ENCODE data around the gene PSMB10.

DNA sequence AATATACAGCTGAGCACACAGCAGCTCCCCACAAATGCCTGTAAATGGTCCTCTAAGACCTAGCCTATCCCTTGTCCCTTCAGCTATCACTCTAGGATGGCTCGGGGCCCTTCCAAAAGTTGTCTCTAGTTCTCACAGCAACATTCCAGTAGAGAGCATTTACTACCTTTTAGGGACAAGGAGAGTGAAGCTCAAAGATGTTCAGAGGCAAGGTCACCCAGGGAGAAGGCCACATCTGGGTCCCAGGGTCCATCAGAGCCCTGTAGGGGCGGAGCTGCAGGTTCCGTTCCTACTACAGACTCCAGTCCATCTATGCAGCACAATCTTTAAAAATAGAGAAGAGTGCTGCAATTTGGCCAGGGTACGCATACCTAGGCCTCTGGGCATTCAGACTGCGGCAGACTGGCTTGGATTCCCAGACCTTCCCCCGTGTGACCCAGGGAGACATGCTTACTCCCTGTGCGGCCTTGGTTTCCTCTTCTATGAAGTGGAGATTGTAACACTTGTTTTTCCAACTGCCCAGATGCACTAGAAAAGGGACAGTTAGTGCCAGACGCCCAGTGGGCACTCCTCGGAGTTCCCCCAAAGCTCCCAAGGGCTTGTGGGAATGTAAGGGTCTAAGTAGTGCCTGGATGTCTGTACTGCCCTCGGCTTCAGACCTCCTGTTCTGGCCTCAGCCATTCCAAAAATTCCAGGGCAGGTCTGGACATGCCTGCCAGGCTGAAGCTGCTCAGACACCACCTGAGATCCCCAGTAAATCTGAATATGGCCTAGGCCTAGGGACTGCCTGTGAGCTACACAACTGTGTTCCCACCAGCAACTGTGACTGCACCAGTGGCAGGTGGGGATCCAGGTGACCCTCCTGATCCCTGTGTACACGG is 29.3 kb upstream of the PSMB10 start:
- TF ChIP-seq, protein P1, sequence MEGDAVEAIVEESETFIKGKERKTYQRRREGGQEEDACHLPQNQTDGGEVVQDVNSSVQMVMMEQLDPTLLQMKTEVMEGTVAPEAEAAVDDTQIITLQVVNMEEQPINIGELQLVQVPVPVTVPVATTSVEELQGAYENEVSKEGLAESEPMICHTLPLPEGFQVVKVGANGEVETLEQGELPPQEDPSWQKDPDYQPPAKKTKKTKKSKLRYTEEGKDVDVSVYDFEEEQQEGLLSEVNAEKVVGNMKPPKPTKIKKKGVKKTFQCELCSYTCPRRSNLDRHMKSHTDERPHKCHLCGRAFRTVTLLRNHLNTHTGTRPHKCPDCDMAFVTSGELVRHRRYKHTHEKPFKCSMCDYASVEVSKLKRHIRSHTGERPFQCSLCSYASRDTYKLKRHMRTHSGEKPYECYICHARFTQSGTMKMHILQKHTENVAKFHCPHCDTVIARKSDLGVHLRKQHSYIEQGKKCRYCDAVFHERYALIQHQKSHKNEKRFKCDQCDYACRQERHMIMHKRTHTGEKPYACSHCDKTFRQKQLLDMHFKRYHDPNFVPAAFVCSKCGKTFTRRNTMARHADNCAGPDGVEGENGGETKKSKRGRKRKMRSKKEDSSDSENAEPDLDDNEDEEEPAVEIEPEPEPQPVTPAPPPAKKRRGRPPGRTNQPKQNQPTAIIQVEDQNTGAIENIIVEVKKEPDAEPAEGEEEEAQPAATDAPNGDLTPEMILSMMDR (IDR thresholded peaks at IDR 0.05) = no peak
- TF ChIP-seq POLR2A (IDR thresholded peaks at IDR 0.05) = no peak
